ENCODE results near the gene PXDN. TPM values are rescaled to one million over a fixed set of nuclear protein-coding genes. Genes with fewer than 3 reads are reported as not detected.

PXDN gene
- total RNA-seq, 1 experiment from 2014 or later: 0.25 TPM

GRCh38 chr2:1601471-1602277 lies 142.6 kb downstream of the PXDN start:
- Histone ChIP-seq H3K36me3 (ENCODE audit: control insufficient read depth, insufficient read depth, low read length) (no peaks in the 10 kb centered on the region), H3K4me1 (no peaks in the 10 kb centered on the region), H3K4me3 (ENCODE audit: low read depth, low read length) (no peak overlapping the region), H3K27me3 (replicated peaks; ENCODE audit: control insufficient read depth, insufficient read depth, low read length) (no peaks in the 10 kb centered on the region), H3K9me3 (0 out of 2 replicates have a peak, but pooled peaks cover 5% of the 10 kb centered on the region)
- Mint-ChIP-seq H3K36me3 (ENCODE audit: insufficient read depth, unreplicated experiment) (no peaks in the 10 kb centered on the region), H3K4me1 (ENCODE audit: low read depth, unreplicated experiment) (no peaks in the 10 kb centered on the region), H3K4me3 (ENCODE audit: unreplicated experiment) (no peak overlapping the region), H3K27ac (ENCODE audit: unreplicated experiment) (no peak overlapping the region), H3K9me3 (ENCODE audit: unreplicated experiment) (no peaks in the 10 kb centered on the region), H3K27me3 (ENCODE audit: insufficient read depth, unreplicated experiment) (no peaks in the 10 kb centered on the region)
- intact Hi-C loops (cut with micrococcal nuclease; ENCODE audit: unreplicated experiment): no loop called here
- no TSS peak for BruUV-seq (replicated peaks)
- POLR2A ChIA-PET: no interaction called here
- no peak for TF ChIP-seq CTCF (IDR thresholded peaks at IDR 0.05; ENCODE audit: insufficient read depth in 1 of 2, low read depth in 1 of 2, low read length in 1 of 2, severe bottlenecking in 1 of 2, unreplicated experiment in 1 of 2)
- no peak for DNase-seq
- CTCF ChIA-PET: interaction anchor here (1.3 kb wide), 1 partner anchor 149 kb away, joined by 5 read pairs; no protein-coding TSS in a partner anchor

- intact Hi-C loops (cut with micrococcal nuclease; ENCODE audit: unreplicated experiment): no loop called here
- H3K4me3 ChIP-seq (ENCODE audit: low read depth, low read length): no peak overlapping the region
- no peak for TF ChIP-seq CTCF (IDR thresholded peaks at IDR 0.05; ENCODE audit: insufficient read depth in 1 of 2, low read depth in 1 of 2, low read length in 1 of 2, severe bottlenecking in 1 of 2, unreplicated experiment in 1 of 2)
- BruUV-seq (replicated peaks): no TSS peak
- H3K9me3 ChIP-seq: 0 out of 2 replicates have a peak, but pooled peaks cover 5% of the 10 kb centered on the region
- Mint-ChIP-seq H3K36me3 (ENCODE audit: insufficient read depth, unreplicated experiment) (no peaks in the 10 kb centered on the region), H3K4me1 (ENCODE audit: low read depth, unreplicated experiment) (no peaks in the 10 kb centered on the region), H3K27ac (ENCODE audit: unreplicated experiment) (no peak overlapping the region), H3K27me3 (ENCODE audit: insufficient read depth, unreplicated experiment) (no peaks in the 10 kb centered on the region), H3K4me3 (ENCODE audit: unreplicated experiment) (no peak overlapping the region), H3K9me3 (ENCODE audit: unreplicated experiment) (no peaks in the 10 kb centered on the region)
- no peak for DNase-seq
- H3K4me1 ChIP-seq: no peaks in the 10 kb centered on the region
- ChIA-PET CTCF (interaction anchor here (1.3 kb wide), 1 partner anchor 150 kb away, joined by 5 read pairs; no protein-coding TSS in a partner anchor), POLR2A (no interaction called here)
- H3K36me3 ChIP-seq (ENCODE audit: control insufficient read depth, insufficient read depth, low read length): no peaks in the 10 kb centered on the region
- H3K27me3 ChIP-seq (replicated peaks; ENCODE audit: control insufficient read depth, insufficient read depth, low read length): no peaks in the 10 kb centered on the region
Observed at GRCh38 chr2:1601067-1601412, 143.3 kb downstream of the PXDN start.

- Mint-ChIP-seq H3K4me1 (ENCODE audit: low read depth, unreplicated experiment) (no peaks in the 10 kb centered on the region), H3K4me3 (ENCODE audit: unreplicated experiment) (no peak overlapping the region), H3K36me3 (ENCODE audit: insufficient read depth, unreplicated experiment) (no peaks in the 10 kb centered on the region), H3K9me3 (ENCODE audit: unreplicated experiment) (no peaks in the 10 kb centered on the region), H3K27ac (ENCODE audit: unreplicated experiment) (no peak overlapping the region), H3K27me3 (ENCODE audit: insufficient read depth, unreplicated experiment) (no peaks in the 10 kb centered on the region)
- ChIA-PET CTCF (interaction anchor here (1.3 kb wide), 1 partner anchor 150 kb away, joined by 5 read pairs; no protein-coding TSS in a partner anchor), POLR2A (no interaction called here)
- no peak overlapping the region for H3K4me3 ChIP-seq (ENCODE audit: low read depth, low read length)
- DNase-seq: no peak
- no TSS peak for BruUV-seq (replicated peaks)
- H3K4me1 ChIP-seq: no peaks in the 10 kb centered on the region
- H3K36me3 ChIP-seq (ENCODE audit: control insufficient read depth, insufficient read depth, low read length): no peaks in the 10 kb centered on the region
- H3K9me3 ChIP-seq: 0 out of 2 replicates have a peak, but pooled peaks cover 5% of the 10 kb centered on the region
- intact Hi-C loops (cut with micrococcal nuclease; ENCODE audit: unreplicated experiment): no loop called here
- no peak for TF ChIP-seq CTCF (IDR thresholded peaks at IDR 0.05; ENCODE audit: insufficient read depth in 1 of 2, low read depth in 1 of 2, low read length in 1 of 2, severe bottlenecking in 1 of 2, unreplicated experiment in 1 of 2)
- no peaks in the 10 kb centered on the region for H3K27me3 ChIP-seq (replicated peaks; ENCODE audit: control insufficient read depth, insufficient read depth, low read length)
Observed at GRCh38 chr2:1600191-1601066, 143.9 kb downstream of the PXDN start.
